Astrocyte (in vitro differentiated cells and primary cell): ENCODE data around the gene MKKS.

Source experiments
- EZH2 ChIP-seq: IDR thresholded peaks from 2 replicates; pipeline ENCODE4 v1.6.1; 2012; ENCODE audit warnings: mild to moderate bottlenecking, low read length, inconsistent platforms; ENCODE audit not compliant: insufficient read depth
- TF ChIP-seq, protein P1 (sequence below): IDR thresholded peaks from 2 replicates; pipeline ENCODE4 v1.5.1; 2011; ENCODE audit warnings: low read depth, mild to moderate bottlenecking, inconsistent platforms, low read length, moderate library complexity; ENCODE audit not compliant: insufficient read depth

- TF ChIP-seq EZH2: no peak
- TF ChIP-seq, protein P1, sequence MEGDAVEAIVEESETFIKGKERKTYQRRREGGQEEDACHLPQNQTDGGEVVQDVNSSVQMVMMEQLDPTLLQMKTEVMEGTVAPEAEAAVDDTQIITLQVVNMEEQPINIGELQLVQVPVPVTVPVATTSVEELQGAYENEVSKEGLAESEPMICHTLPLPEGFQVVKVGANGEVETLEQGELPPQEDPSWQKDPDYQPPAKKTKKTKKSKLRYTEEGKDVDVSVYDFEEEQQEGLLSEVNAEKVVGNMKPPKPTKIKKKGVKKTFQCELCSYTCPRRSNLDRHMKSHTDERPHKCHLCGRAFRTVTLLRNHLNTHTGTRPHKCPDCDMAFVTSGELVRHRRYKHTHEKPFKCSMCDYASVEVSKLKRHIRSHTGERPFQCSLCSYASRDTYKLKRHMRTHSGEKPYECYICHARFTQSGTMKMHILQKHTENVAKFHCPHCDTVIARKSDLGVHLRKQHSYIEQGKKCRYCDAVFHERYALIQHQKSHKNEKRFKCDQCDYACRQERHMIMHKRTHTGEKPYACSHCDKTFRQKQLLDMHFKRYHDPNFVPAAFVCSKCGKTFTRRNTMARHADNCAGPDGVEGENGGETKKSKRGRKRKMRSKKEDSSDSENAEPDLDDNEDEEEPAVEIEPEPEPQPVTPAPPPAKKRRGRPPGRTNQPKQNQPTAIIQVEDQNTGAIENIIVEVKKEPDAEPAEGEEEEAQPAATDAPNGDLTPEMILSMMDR: no peak
Observed at GRCh38 chr20:10360878-10361277, 73.1 kb downstream of the MKKS start.
